ENCODE measurements around the gene PGM2L1.

PGM2L1 gene

DNA sequence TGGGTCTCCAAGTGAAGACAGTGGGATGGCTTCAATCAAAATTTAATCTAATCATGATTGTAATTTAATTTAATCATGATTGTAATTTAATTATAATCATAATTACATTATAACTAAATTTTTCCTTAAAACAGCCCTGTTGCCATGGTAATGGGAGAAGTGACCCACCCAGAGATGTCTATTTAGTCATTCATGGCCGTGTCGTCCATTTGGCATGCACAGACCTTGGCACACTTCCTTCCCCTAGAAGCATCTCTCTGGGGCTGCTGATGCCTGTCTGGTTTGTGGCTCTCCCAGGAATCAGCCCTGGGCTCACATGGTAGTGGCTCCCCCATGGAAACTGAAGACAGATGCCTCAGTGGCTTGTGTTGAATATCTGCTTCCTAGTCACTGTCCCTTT lies 113.8 kb downstream of the PGM2L1 start:
- no peak for DNase-seq (ENCODE audit: low read depth)
- TF ChIP-seq, protein P1, sequence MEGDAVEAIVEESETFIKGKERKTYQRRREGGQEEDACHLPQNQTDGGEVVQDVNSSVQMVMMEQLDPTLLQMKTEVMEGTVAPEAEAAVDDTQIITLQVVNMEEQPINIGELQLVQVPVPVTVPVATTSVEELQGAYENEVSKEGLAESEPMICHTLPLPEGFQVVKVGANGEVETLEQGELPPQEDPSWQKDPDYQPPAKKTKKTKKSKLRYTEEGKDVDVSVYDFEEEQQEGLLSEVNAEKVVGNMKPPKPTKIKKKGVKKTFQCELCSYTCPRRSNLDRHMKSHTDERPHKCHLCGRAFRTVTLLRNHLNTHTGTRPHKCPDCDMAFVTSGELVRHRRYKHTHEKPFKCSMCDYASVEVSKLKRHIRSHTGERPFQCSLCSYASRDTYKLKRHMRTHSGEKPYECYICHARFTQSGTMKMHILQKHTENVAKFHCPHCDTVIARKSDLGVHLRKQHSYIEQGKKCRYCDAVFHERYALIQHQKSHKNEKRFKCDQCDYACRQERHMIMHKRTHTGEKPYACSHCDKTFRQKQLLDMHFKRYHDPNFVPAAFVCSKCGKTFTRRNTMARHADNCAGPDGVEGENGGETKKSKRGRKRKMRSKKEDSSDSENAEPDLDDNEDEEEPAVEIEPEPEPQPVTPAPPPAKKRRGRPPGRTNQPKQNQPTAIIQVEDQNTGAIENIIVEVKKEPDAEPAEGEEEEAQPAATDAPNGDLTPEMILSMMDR (IDR thresholded peaks at IDR 0.05; ENCODE audit: low read depth, low read length), result no peak
- TF ChIP-seq, protein P2, sequence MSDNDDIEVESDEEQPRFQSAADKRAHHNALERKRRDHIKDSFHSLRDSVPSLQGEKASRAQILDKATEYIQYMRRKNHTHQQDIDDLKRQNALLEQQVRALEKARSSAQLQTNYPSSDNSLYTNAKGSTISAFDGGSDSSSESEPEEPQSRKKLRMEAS (IDR thresholded peaks at IDR 0.05; ENCODE audit: low read depth, low read length), result no peak
- TF ChIP-seq MYC (IDR thresholded peaks at IDR 0.05; ENCODE audit: low read depth, low read length) (no peak), POLR2A (IDR thresholded peaks at IDR 0.05; ENCODE audit: extremely low read depth, insufficient read length) (no peak)
- no peak overlapping the region for H3K4me3 ChIP-seq (ENCODE audit: low read depth, low read length)

DNA sequence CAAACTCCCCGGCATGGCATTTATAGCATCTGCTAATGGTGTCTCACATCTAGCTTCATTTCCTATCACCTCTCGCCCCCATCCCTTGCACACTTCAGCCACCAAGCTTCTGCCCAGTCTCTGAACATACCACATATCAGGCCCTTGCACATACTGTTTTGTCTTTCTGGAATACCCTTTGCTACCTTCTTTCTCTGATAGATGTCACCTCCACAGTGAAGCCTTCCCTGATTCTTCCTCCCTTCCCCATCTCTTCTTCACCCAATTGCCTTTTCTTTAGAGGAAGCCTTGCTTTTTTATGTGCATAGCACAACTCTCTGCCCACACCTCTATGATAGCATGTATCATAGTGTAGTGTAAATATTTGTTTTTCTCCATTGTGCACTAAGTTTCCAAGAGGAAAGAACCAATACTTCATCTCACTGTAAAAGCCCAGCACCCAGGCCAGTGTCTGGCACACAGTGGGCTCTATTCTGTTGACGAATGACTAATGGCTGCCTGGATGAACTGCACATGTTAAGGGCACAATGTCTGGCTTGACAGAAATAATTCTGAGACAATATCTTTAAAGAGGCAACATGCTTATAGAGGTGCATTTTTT lies 114.6 kb downstream of the PGM2L1 start:
- TF ChIP-seq, protein P2 (IDR thresholded peaks at IDR 0.05; ENCODE audit: low read depth, low read length), result no peak
- TF ChIP-seq POLR2A (IDR thresholded peaks at IDR 0.05; ENCODE audit: extremely low read depth, insufficient read length) (no peak), MYC (IDR thresholded peaks at IDR 0.05; ENCODE audit: low read depth, low read length) (no peak)
- TF ChIP-seq, protein P1 (IDR thresholded peaks at IDR 0.05; ENCODE audit: low read depth, low read length), result no peak
- no peak for DNase-seq (ENCODE audit: low read depth)
- no peak overlapping the region for H3K4me3 ChIP-seq (ENCODE audit: low read depth, low read length)

DNA sequence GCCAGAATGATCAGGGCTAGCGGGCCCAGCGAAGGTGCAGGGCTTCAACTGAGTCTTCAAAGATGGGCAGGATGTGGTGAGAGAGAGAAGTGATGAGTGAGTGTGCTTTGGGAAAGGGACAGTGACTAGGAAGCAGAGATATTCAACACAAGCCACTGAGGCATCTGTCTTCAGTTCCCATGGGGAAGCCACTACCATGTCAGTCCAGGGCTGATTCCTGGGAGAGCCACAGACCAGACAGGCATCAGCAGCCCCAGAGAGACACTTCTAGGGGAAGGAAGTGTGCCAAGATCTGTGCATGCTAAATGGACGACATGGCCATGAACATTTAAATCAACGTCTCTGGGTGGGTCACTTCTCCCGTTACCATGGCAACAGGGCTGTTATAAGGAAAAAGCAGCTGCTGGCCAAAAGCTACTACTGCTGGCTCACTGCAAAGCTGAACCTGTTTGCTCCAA lies 115.3 kb downstream of the PGM2L1 start:
- DNase-seq (ENCODE audit: low read depth), result no peak
- TF ChIP-seq, protein P1 (IDR thresholded peaks at IDR 0.05; ENCODE audit: low read depth, low read length), result no peak
- TF ChIP-seq POLR2A (IDR thresholded peaks at IDR 0.05; ENCODE audit: extremely low read depth, insufficient read length) (no peak), MYC (IDR thresholded peaks at IDR 0.05; ENCODE audit: low read depth, low read length) (no peak)
- TF ChIP-seq, protein P2 (IDR thresholded peaks at IDR 0.05; ENCODE audit: low read depth, low read length), result no peak
- no peak overlapping the region for H3K4me3 ChIP-seq (ENCODE audit: low read depth, low read length)

DNA sequence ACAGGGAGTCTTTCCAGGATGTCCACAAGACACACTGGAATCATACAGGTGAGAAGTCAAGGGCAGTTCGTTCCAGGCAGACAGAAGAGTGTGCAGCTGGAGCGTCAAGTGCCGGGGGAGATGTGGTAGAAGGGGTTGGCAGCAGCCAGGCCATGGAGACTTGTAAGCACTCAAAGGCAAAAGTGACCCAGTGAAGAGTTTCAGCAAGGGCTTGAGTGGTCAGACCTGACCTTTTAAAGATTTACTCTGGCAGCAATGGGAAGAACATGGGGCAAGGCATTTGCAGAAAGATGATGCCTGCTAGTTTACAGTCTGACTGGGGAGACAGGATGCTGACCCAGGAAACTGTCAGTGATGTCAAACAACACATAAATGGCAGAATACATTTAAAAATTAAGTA lies 115.8 kb downstream of the PGM2L1 start:
- DNase-seq (ENCODE audit: low read depth), result no peak
- no peak overlapping the region for H3K4me3 ChIP-seq (ENCODE audit: low read depth, low read length)
- TF ChIP-seq POLR2A (IDR thresholded peaks at IDR 0.05; ENCODE audit: extremely low read depth, insufficient read length) (no peak), MYC (IDR thresholded peaks at IDR 0.05; ENCODE audit: low read depth, low read length) (no peak)
- TF ChIP-seq, protein P2 (IDR thresholded peaks at IDR 0.05; ENCODE audit: low read depth, low read length), result no peak
- TF ChIP-seq, protein P1 (IDR thresholded peaks at IDR 0.05; ENCODE audit: low read depth, low read length), result no peak

DNA sequence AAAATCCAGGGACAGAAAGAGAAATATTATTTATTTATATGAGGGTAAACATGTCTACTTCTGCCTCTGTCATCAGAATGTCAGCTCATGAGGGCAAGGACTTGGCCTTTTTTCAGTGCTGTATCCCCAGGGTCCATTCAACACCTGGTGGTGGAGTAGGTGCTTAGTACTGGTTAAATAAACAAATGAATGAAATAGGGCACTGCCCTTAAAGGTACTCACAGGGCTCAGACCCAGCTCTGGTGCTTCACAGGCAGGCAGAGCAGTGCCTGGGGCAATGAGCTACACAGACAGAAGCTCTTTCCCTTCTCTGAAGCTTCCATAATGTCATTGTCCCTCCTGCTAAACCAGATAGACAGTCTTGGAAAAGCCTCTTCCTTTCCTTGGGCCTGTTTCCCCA lies 117.7 kb downstream of the PGM2L1 start:
- no peak for DNase-seq (ENCODE audit: low read depth)
- H3K4me3 ChIP-seq (ENCODE audit: low read depth, low read length), result no peak overlapping the region
- TF ChIP-seq, protein P2 (IDR thresholded peaks at IDR 0.05; ENCODE audit: low read depth, low read length), result no peak
- TF ChIP-seq POLR2A (IDR thresholded peaks at IDR 0.05; ENCODE audit: extremely low read depth, insufficient read length) (no peak), MYC (IDR thresholded peaks at IDR 0.05; ENCODE audit: low read depth, low read length) (no peak)
- TF ChIP-seq, protein P1 (IDR thresholded peaks at IDR 0.05; ENCODE audit: low read depth, low read length), result no peak

All from NB4 (cell line).